IMR-90 (cell line): ENCODE results near the gene GCGR. TPM values are rescaled to one million over a fixed set of nuclear protein-coding genes. Genes with fewer than 3 reads are reported as not detected.
A peak's percentile ranks its signal among the peaks of the same experiment; 100 is the strongest.

Source experiments
- ATAC-seq: fragments of 200-7000 bp; cut with Tn5 transposase; 2 replicates; pipeline ENCODE4 v1.9.1; 2020; ENCODE audit warnings: low read depth, mild to moderate bottlenecking, moderate library complexity
- BruUV-seq: library from RNA; stranded (reverse); fragments of 400-500 nt; replicated peaks from 2 replicates; lab custom pipeline; 2021; lab: Mats Ljungman, UMichigan
- CTCF ChIA-PET: fragments of 300-600 bp; formaldehyde crosslinking; extraction: SDS; loops from one replicate; lab custom pipeline; 2021; ENCODE audit warnings: antibody characterized with exemption; lab: Yijun Ruan, JAX
- POLR2A ChIA-PET: fragments of 300-600 bp; sonication (Branson Sonifier 250); formaldehyde crosslinking; loops from one replicate; lab custom pipeline; 2022; ENCODE audit warnings: antibody characterized with exemption; ENCODE audit not compliant: unreplicated experiment; lab: Charles Lee
- DNase-seq: peaks from one replicate; pipeline ENCODE4 v3.0.0; 2013
- H2AFZ ChIP-seq: replicated peaks from 2 replicates; pipeline ENCODE3; 2013; ENCODE audit warnings: low read length, mild to moderate bottlenecking; ENCODE audit not compliant: poor library complexity
- H2AK5ac ChIP-seq: 2 replicates; pipeline ENCODE4 v1.6.1; 2013; ENCODE audit warnings: low read depth, low read length, inconsistent platforms
- H2AK9ac ChIP-seq: replicated peaks from 2 replicates; pipeline ENCODE3; 2013; ENCODE audit warnings: mild to moderate bottlenecking, low read depth, low read length, moderate library complexity; ENCODE audit not compliant: poor library complexity
- H2BK120ac ChIP-seq: 2 replicates; pipeline ENCODE4 v1.6.1; 2013; ENCODE audit warnings: low read depth, low read length, inconsistent platforms
- H2BK15ac ChIP-seq: 3 replicates; pipeline ENCODE4 v1.6.1; 2013; ENCODE audit warnings: low read depth, low read length, inconsistent platforms
- H2BK20ac ChIP-seq: 2 replicates; pipeline ENCODE4 v1.6.1; 2013; ENCODE audit warnings: low read depth, mild to moderate bottlenecking, inconsistent platforms, low read length, moderate library complexity
- H2BK5ac ChIP-seq: 2 replicates; pipeline ENCODE4 v1.6.1; 2013; ENCODE audit warnings: mild to moderate bottlenecking, low read depth, low read length, inconsistent platforms; ENCODE audit not compliant: poor library complexity, severe bottlenecking
- H3K14ac ChIP-seq: replicated peaks from 2 replicates; pipeline ENCODE4 v1.6.1; 2013; ENCODE audit warnings: low read depth, low read length, inconsistent platforms
- H3K18ac ChIP-seq: 2 replicates; pipeline ENCODE4 v1.6.1; 2013; ENCODE audit warnings: low read depth, low read length, control low read depth
- H3K23ac ChIP-seq: 2 replicates; pipeline ENCODE4 v1.6.1; 2013; ENCODE audit warnings: low read depth, low read length, inconsistent platforms
- H3K27ac ChIP-seq: 2 replicates; pipeline ENCODE4 v1.5.1; 2013; ENCODE audit warnings: mild to moderate bottlenecking, control low read depth, low read length; ENCODE audit not compliant: insufficient read depth
- H3K27me3 ChIP-seq: 2 replicates; pipeline ENCODE4 v1.6.1; 2013; ENCODE audit warnings: low read length; ENCODE audit not compliant: control insufficient read depth, insufficient read depth
- H3K36me3 ChIP-seq: 2 replicates; pipeline ENCODE4 v1.6.1; 2013; ENCODE audit warnings: low read length, mixed read lengths; ENCODE audit not compliant: control insufficient read depth, insufficient read depth
- H3K4ac ChIP-seq: 2 replicates; pipeline ENCODE4 v1.6.1; 2013; ENCODE audit warnings: low read depth, low read length, inconsistent platforms
- H3K4me1 ChIP-seq: 2 replicates; pipeline ENCODE4 v1.6.1; 2013; ENCODE audit warnings: low read length, mixed read lengths; ENCODE audit not compliant: control insufficient read depth, insufficient read depth
- H3K4me2 ChIP-seq: 2 replicates; pipeline ENCODE4 v1.6.1; 2013; ENCODE audit warnings: low read depth, mild to moderate bottlenecking, control low read depth, low read length, moderate library complexity
- H3K4me3 ChIP-seq: 2 replicates; pipeline ENCODE4 v1.5.1; 2013; ENCODE audit warnings: low read depth, mild to moderate bottlenecking, control low read depth, low read length, moderate library complexity; ENCODE audit not compliant: insufficient read depth
- H3K56ac ChIP-seq: 2 replicates; pipeline ENCODE4 v1.6.1; 2013; ENCODE audit warnings: low read length, inconsistent platforms; ENCODE audit not compliant: insufficient read depth; ENCODE audit errors: extremely low read depth
- H3K79me1 ChIP-seq, 2 experiments: 2 replicates each; pipeline ENCODE4 v1.6.1; 2013; ENCODE audit warnings: low read length in 2 of 2, inconsistent platforms in 1 of 2, low read depth in 1 of 2
- H3K9ac ChIP-seq: 2 replicates; pipeline ENCODE4 v1.6.1; 2013; ENCODE audit warnings: low read depth, low read length, control low read depth
- H3K9me1 ChIP-seq: 2 replicates; pipeline ENCODE4 v1.6.1; 2013; ENCODE audit warnings: low read length, inconsistent platforms; ENCODE audit not compliant: insufficient read depth
- H3K9me3 ChIP-seq: 2 replicates; pipeline ENCODE4 v1.6.1; 2013; ENCODE audit warnings: low read length; ENCODE audit not compliant: control insufficient read depth, insufficient read depth
- H4K20me1 ChIP-seq: 2 replicates; pipeline ENCODE4 v1.6.1; 2013; ENCODE audit warnings: low read length, inconsistent platforms; ENCODE audit not compliant: insufficient read depth
- H4K5ac ChIP-seq: 2 replicates; pipeline ENCODE4 v1.6.1; 2013; ENCODE audit warnings: mild to moderate bottlenecking, low read depth, low read length, control low read depth
- H4K8ac ChIP-seq, 2 experiments: 2 replicates each; pipeline ENCODE4 v1.6.1; 2013; ENCODE audit warnings: low read depth in 2 of 2, low read length in 2 of 2, control low read depth in 1 of 2, inconsistent platforms in 1 of 2
- H4K91ac ChIP-seq: 2 replicates; pipeline ENCODE4 v1.6.1; 2013; ENCODE audit warnings: low read depth, low read length, inconsistent platforms; ENCODE audit not compliant: insufficient read depth
- BHLHE40 ChIP-seq: fragments of 150-350 bp; IDR thresholded peaks from 2 replicates; pipeline ENCODE4 v1.6.1; 2016; ENCODE audit warnings: mild to moderate bottlenecking, low read depth, low read length
- CEBPB ChIP-seq: IDR thresholded peaks from 2 replicates; pipeline ENCODE4 v1.6.1; 2012; ENCODE audit warnings: low read depth, low read length, improper control_type of control experiment
- CHD1 ChIP-seq: IDR thresholded peaks from 2 replicates; pipeline ENCODE4 v1.6.1; 2012; ENCODE audit warnings: low read depth, low read length, improper control_type of control experiment
- CTCF ChIP-seq: conservative IDR thresholded peaks from 2 replicates; pipeline ENCODE4 v1.5.1; 2012; ENCODE audit warnings: mild to moderate bottlenecking, low read depth, low read length, improper control_type of control experiment
- ELK1 ChIP-seq: fragments of 150-350 bp; IDR thresholded peaks from 2 replicates; pipeline ENCODE4 v1.6.1; 2016; ENCODE audit warnings: low read depth, mild to moderate bottlenecking, low read length, moderate library complexity, borderline replicate concordance
- FOS ChIP-seq: fragments of 150-350 bp; IDR thresholded peaks from 2 replicates; pipeline ENCODE4 v1.6.1; 2016; ENCODE audit warnings: low read depth, low read length
- MAFK ChIP-seq: IDR thresholded peaks from 2 replicates; pipeline ENCODE4 v1.6.1; 2012; ENCODE audit warnings: low read depth, low read length, improper control_type of control experiment
- MAZ ChIP-seq: IDR thresholded peaks from 2 replicates; pipeline ENCODE4 v1.6.1; 2012; ENCODE audit warnings: low read depth, mild to moderate bottlenecking, low read length, improper control_type of control experiment, moderate library complexity, borderline replicate concordance
- MXI1 ChIP-seq: IDR thresholded peaks from 2 replicates; pipeline ENCODE4 v1.6.1; 2012; ENCODE audit warnings: low read depth, mild to moderate bottlenecking, low read length, moderate library complexity, borderline replicate concordance
- NFE2L2 ChIP-seq: fragments of 150-350 bp; IDR thresholded peaks from 2 replicates; pipeline ENCODE4 v1.6.1; 2016; ENCODE audit warnings: low read depth, mild to moderate bottlenecking, low read length
- POLR2A ChIP-seq: IDR thresholded peaks from 2 replicates; pipeline ENCODE4 v1.6.1; 2012; ENCODE audit warnings: mild to moderate bottlenecking, low read depth, low read length
- RAD21 ChIP-seq: IDR thresholded peaks from 2 replicates; pipeline ENCODE4 v1.6.1; 2012; ENCODE audit warnings: low read length, improper control_type of control experiment
- RCOR1 ChIP-seq: IDR thresholded peaks from 2 replicates; pipeline ENCODE4 v1.6.1; 2012; ENCODE audit warnings: mild to moderate bottlenecking, low read length, improper control_type of control experiment; ENCODE audit not compliant: insufficient replicate concordance
- RFX5 ChIP-seq: IDR thresholded peaks from 2 replicates; pipeline ENCODE4 v1.8.0; 2012; ENCODE audit warnings: low read depth, mild to moderate bottlenecking, low read length, moderate library complexity
- SMC3 ChIP-seq: fragments of 150-350 bp; IDR thresholded peaks from 2 replicates; pipeline ENCODE4 v1.6.1; 2016; ENCODE audit warnings: low read depth, mild to moderate bottlenecking, antibody characterized with exemption, low read length, moderate library complexity
- USF2 ChIP-seq: fragments of 150-350 bp; IDR thresholded peaks from 2 replicates; pipeline ENCODE4 v1.6.1; 2017; ENCODE audit warnings: mild to moderate bottlenecking, antibody characterized with exemption, low read length, low read depth
- WGBS, 2 experiments: methylation state at CpG; one replicate each; pipeline versions ENCODE4 v1.1.5 to v1.1.7; 2013; ENCODE audit warnings: missing lambda C conversion rate in 2 of 2; ENCODE audit not compliant: insufficient read length in 1 of 2; ENCODE audit errors: extremely low coverage in 2 of 2; 5-methylcytosine and 5-hydroxymethylcytosine counted together
- dilution Hi-C: fragments of 300-500 bp; cut with HindIII; formaldehyde crosslinking; loops from one replicate; pipeline ENCODE4 v1.14.3; 2018; ENCODE audit warnings: low sequenced_read_pairs; ENCODE audit not compliant: unreplicated experiment
- in situ Hi-C: fragments of 300-500 bp; cut with MboI; formaldehyde crosslinking; loops from 3 replicates; pipeline ENCODE4 v1.14.3; 2019; ENCODE audit warnings: low sequenced_read_pairs, inconsistent platforms, mixed read lengths
- intact Hi-C: fragments of 100-400 bp; cut with micrococcal nuclease; formaldehyde crosslinking; loops from 2 replicates; pipeline ENCODE4 v1.10.0; 2022
- polyA plus RNA-seq, 3 experiments: library from polyadenylated mRNA; depleted of rRNA; stranded (reverse); fragments of >200 nt; gene quantifications; 2 replicates each; pipeline ENCODE4 v1.2.3, GENCODE V29; 2012; ENCODE audit warnings: low replicate concordance in 1 of 3
- total RNA-seq: library from RNA; depleted of rRNA; stranded (reverse); fragments of >200 nt; gene quantifications from 2 replicates; pipeline ENCODE4 v1.2.3, GENCODE V29; 2012

GCGR gene
- total and polyA plus RNA-seq, 2 of the 4 experiments (the other 2 are of a cell fraction): not detected

- no CpG with 5 or more reads among the region's 3 CpGs for WGBS, 2 experiments
These were observed 9.9 kb upstream of the GCGR start for GRCh38 chr17:81794074-81794476.

More at GRCh38 chr17:81794074-81794476, 9.9 kb upstream of the GCGR start:
- Histone ChIP-seq H3K4me3 (no peak overlapping the region), H4K91ac (no peak overlapping the region), H3K4ac (no peak overlapping the region), H4K20me1 (no peaks in the 10 kb centered on the region), H3K79me1 (no peaks in the 10 kb centered on the region), H3K36me3 (no peaks in the 10 kb centered on the region), H3K27ac (no peak overlapping the region), H3K18ac (no peak overlapping the region), H2BK15ac (no peak overlapping the region), H4K5ac (no peak overlapping the region), H3K9me1 (peaks cover 12% of the 10 kb centered on the region), H2AK9ac (no peak overlapping the region), H3K4me1 (no peaks in the 10 kb centered on the region), H2AK5ac (no peak overlapping the region), H3K27me3 (peaks cover 4% of the 10 kb centered on the region), H2AFZ (no peak overlapping the region), H4K8ac (no peak overlapping the region), H2BK5ac (peak overlapping the region; percentile 61), H2BK120ac (no peak overlapping the region), H3K9ac (no peak overlapping the region), H3K9me3 (no peaks in the 10 kb centered on the region), H3K14ac (no peak overlapping the region), H2BK20ac (no peak overlapping the region), H3K4me2 (no peak overlapping the region), H3K56ac (no peak overlapping the region), H3K23ac (no peak overlapping the region)
- POLR2A ChIA-PET: no interaction called here
- TF ChIP-seq RFX5 (no peak), CHD1 (no peak), MAZ (no peak), USF2 (no peak), MAFK (no peak), CTCF (no peak), BHLHE40 (no peak), CEBPB (no peak), RAD21 (no peak), FOS (no peak), RCOR1 (no peak), POLR2A (no peak), ELK1 (no peak), NFE2L2 (no peak), SMC3 (no peak), MXI1 (no peak)
- ATAC-seq (no peak), DNase-seq (no peak)
- dilution Hi-C loops (no loop called here), in situ Hi-C loops (no loop called here), intact Hi-C loops (no loop called here)
- CTCF ChIA-PET: no interaction called here
- BruUV-seq: no TSS peak
